T-helper 22 cell (primary cell): ENCODE data around the gene MXD1.

Source experiments
- DNase-seq: peaks from one replicate; pipeline ENCODE4 v3.0.0-alpha.2; 2020; ENCODE audit warnings: low read depth

MXD1 gene

GRCh38 chr2:69979902-69980807, 65.2 kb downstream of the MXD1 start:
- no peak for DNase-seq

- DNase-seq, result no peak
Observed at GRCh38 chr2:69983392-69983966, 68.6 kb downstream of the MXD1 start.

GRCh38 chr2:69985216-69985615, 70.3 kb downstream of the MXD1 start:
- no peak for DNase-seq

- no peak for DNase-seq
Observed at GRCh38 chr2:69985688-69986087, 70.8 kb downstream of the MXD1 start.

- no peak for DNase-seq
Observed at GRCh38 chr2:69986691-69987090, 71.8 kb downstream of the MXD1 start.

- no peak for DNase-seq
Observed at GRCh38 chr2:69988086-69988635, 73.3 kb downstream of the MXD1 start.

- DNase-seq, result no peak
Observed at GRCh38 chr2:69989009-69989408, 74.1 kb downstream of the MXD1 start.

- no peak for DNase-seq
Observed at GRCh38 chr2:69989441-69990105, 74.7 kb downstream of the MXD1 start.
